Brain microvascular endothelial cell (primary cell): Measurements from ENCODE around the gene FUS.
A peak's percentile ranks its signal among the peaks of the same experiment; 100 is the strongest.

Experiments
- DNase-seq: peaks from one replicate; pipeline ENCODE4 v3.0.0-alpha.2; 2020
- H3K27ac ChIP-seq: fragments of 250-450 bp; sonication (Bioruptor Pico); 2 replicates; pipeline ENCODE4 v1.5.1; 2020; ENCODE audit warnings: mild to moderate bottlenecking, moderate library complexity
- H3K27me3 ChIP-seq: fragments of 250-450 bp; sonication (Bioruptor Pico); replicated peaks from 2 replicates; pipeline ENCODE4 v1.5.1; 2020; ENCODE audit warnings: mild to moderate bottlenecking
- H3K36me3 ChIP-seq: fragments of 250-450 bp; sonication (Bioruptor Pico); replicated peaks from 2 replicates; pipeline ENCODE4 v1.5.1; 2020; ENCODE audit warnings: mild to moderate bottlenecking
- H3K4me3 ChIP-seq: 2 replicates; pipeline ENCODE4 v1.5.1; 2011; ENCODE audit warnings: low read depth, mild to moderate bottlenecking, control low read depth, low read length, moderate library complexity
- in situ Hi-C: cut with HindIII; loops from 2 replicates; pipeline ENCODE4 v1.10.0; 2017; ENCODE audit warnings: low sequenced_read_pairs, low pct_ligation_motif_present
- TF ChIP-seq, protein P1 (sequence below): IDR thresholded peaks from 2 replicates; pipeline ENCODE4 v1.5.1; 2011; ENCODE audit warnings: low read depth, mild to moderate bottlenecking, moderate library complexity, low read length, control low read depth, inconsistent platforms; ENCODE audit errors: missing control alignments

FUS gene

GRCh38 chr16:31213877-31214707 is 34.2 kb downstream of the FUS start, which contains the start of gene TRIM72:
TSS of gene TRIM72 (plus strand) at chr16:31214119. CDS start at chr16:31214739, 620 bp downstream.
- Histone ChIP-seq H3K36me3 (no peaks in the 10 kb centered on the region), H3K4me3 (peak within 1 kb of the TSS; percentile 48), H3K27me3 (peaks cover 43% of the 10 kb centered on the region), H3K27ac (no peak within 1 kb of the TSS)
- in situ Hi-C loops, result no loop called here
- TF ChIP-seq, protein P1, sequence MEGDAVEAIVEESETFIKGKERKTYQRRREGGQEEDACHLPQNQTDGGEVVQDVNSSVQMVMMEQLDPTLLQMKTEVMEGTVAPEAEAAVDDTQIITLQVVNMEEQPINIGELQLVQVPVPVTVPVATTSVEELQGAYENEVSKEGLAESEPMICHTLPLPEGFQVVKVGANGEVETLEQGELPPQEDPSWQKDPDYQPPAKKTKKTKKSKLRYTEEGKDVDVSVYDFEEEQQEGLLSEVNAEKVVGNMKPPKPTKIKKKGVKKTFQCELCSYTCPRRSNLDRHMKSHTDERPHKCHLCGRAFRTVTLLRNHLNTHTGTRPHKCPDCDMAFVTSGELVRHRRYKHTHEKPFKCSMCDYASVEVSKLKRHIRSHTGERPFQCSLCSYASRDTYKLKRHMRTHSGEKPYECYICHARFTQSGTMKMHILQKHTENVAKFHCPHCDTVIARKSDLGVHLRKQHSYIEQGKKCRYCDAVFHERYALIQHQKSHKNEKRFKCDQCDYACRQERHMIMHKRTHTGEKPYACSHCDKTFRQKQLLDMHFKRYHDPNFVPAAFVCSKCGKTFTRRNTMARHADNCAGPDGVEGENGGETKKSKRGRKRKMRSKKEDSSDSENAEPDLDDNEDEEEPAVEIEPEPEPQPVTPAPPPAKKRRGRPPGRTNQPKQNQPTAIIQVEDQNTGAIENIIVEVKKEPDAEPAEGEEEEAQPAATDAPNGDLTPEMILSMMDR, result no peak
- DNase-seq, result no peak

DNA sequence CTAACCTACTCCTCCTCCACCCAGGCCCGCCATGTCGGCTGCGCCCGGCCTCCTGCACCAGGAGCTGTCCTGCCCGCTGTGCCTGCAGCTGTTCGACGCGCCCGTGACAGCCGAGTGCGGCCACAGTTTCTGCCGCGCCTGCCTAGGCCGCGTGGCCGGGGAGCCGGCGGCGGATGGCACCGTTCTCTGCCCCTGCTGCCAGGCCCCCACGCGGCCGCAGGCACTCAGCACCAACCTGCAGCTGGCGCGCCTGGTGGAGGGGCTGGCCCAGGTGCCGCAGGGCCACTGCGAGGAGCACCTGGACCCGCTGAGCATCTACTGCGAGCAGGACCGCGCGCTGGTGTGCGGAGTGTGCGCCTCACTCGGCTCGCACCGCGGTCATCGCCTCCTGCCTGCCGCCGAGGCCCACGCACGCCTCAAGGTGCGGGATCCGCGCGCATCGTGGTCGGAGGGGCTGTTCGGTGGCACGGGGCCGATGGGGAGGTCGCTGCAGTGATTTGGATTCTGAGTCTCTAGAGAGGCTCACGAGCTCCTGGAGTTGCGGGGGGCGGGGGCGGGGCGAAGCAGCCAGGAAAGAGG is 34.9 kb downstream of the FUS start:
- Histone ChIP-seq H3K27me3 (peaks cover 41% of the 10 kb centered on the region), H3K27ac (no peak overlapping the region), H3K4me3 (peak overlapping the region; percentile 48), H3K36me3 (no peaks in the 10 kb centered on the region)
- TF ChIP-seq, protein P1, result no peak
- in situ Hi-C loops, result no loop called here
- no peak for DNase-seq

DNA sequence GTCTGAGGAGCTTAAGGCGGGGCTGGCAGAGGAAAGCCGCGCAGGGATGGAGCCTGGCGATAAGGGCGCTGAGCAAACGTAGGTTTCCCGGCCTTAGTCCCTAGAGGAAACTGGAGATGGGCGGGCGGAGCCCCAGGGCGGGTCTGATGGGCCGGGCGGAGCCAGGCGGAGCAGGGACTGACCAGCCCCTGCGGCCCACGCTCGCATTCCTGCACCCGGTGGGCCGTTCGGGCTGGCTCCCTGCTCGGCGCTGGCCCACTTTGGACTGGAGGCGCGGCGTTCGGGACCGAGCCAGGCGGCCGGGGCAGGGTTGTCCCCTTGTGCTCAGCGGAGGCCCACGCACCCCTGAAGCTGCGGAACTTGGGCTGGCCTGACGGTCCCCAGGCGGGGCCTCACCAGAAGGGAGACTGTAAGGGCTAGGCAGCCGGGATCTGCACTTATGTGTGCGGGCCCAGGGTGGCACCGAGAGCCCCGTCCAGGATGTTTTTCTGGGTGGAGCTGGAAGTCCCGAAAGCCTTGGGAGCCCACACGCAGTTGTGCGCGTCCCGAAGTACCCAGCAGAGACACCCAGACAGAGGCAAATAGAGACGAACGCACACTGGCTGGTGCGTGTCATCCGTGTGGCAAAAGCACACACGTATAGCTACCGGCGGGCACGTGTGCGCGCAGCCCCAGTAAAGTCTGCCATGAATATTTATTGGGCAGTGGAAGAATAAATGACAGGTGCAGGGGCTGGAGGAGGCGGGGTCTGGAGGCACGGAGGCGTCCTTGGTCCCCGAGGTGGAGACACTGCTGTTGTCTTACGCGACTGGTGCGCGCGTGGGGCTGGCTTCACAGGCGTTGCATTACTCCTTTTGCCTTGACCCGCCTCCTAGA is 35.6 kb downstream of the FUS start:
- peak; percentile 16 for DNase-seq
- TF ChIP-seq, protein P1, result no peak
- Histone ChIP-seq H3K27ac (no peak overlapping the region), H3K36me3 (no peaks in the 10 kb centered on the region), H3K27me3 (peaks cover 38% of the 10 kb centered on the region), H3K4me3 (peak overlapping the region; percentile 48)
- in situ Hi-C loops, result no loop called here

- Histone ChIP-seq H3K27me3 (peaks cover 38% of the 10 kb centered on the region), H3K36me3 (no peaks in the 10 kb centered on the region), H3K27ac (no peak within 1 kb of the TSS), H3K4me3 (no peak within 1 kb of the TSS)
- no peak for DNase-seq
- TF ChIP-seq, protein P1, result no peak
- in situ Hi-C loops, result no loop called here
Observed at GRCh38 chr16:31216422-31217135, 36.6 kb downstream of the FUS start, which contains the start of gene PYDC1. TSS of gene PYDC1 (minus strand) at chr16:31217135. CDS start at chr16:31217028, 107 bp downstream.

GRCh38 chr16:31217136-31217530 is 37.2 kb downstream of the FUS start:
- Histone ChIP-seq H3K4me3 (no peak overlapping the region), H3K27ac (no peak overlapping the region), H3K27me3 (peaks cover 38% of the 10 kb centered on the region), H3K36me3 (no peaks in the 10 kb centered on the region)
- TF ChIP-seq, protein P1, result no peak
- in situ Hi-C loops, result no loop called here
- DNase-seq, result no peak
